Thyroid gland (tissue), 4 donors: Measurements from ENCODE around the gene PRRG3.

Experiments used
- CTCF ChIP-seq, 6 experiments: fragments of 200-600 bp in 3 of 6; fragments of 450-650 bp in 3 of 6; sonication (generic) in 3 of 6; IDR thresholded peaks; one replicate each; pipeline ENCODE4 v1.5.1; 2016 to 2019; ENCODE audit warnings: antibody characterized with exemption in 6 of 6, mild to moderate bottlenecking in 2 of 6, inconsistent platforms in 1 of 6, moderate library complexity in 1 of 6
- POLR2A ChIP-seq, 2 donors: fragments of 450-650 bp; IDR thresholded peaks; one replicate each; pipeline ENCODE4 v1.6.1; 2017; ENCODE audit warnings: antibody characterized with exemption in 2 of 2, mild to moderate bottlenecking in 2 of 2, moderate library complexity in 1 of 2

GRCh38 chrX:151676196-151676595 is 19.1 kb upstream of the PRRG3 start:
- TF ChIP-seq CTCF (IDR thresholded peaks at IDR 0.05) = no peak
- TF ChIP-seq POLR2A (IDR thresholded peaks at IDR 0.05) = no peak
